NCI-H1694 treated with DMSO at 0.1 percent for 48 hours (cell line): ENCODE data around the gene ATP1B1.
"Not testable (repeated sequence)": the region's sequence is repeated elsewhere in the genome, so short reads cannot be mapped to it uniquely, and the experiment has no call there.

Source experiments
- DNase-seq: peaks from one replicate; lab custom pipeline; 2025; lab: John Stamatoyannopoulos, UW

Gene ATP1B1

DNA sequence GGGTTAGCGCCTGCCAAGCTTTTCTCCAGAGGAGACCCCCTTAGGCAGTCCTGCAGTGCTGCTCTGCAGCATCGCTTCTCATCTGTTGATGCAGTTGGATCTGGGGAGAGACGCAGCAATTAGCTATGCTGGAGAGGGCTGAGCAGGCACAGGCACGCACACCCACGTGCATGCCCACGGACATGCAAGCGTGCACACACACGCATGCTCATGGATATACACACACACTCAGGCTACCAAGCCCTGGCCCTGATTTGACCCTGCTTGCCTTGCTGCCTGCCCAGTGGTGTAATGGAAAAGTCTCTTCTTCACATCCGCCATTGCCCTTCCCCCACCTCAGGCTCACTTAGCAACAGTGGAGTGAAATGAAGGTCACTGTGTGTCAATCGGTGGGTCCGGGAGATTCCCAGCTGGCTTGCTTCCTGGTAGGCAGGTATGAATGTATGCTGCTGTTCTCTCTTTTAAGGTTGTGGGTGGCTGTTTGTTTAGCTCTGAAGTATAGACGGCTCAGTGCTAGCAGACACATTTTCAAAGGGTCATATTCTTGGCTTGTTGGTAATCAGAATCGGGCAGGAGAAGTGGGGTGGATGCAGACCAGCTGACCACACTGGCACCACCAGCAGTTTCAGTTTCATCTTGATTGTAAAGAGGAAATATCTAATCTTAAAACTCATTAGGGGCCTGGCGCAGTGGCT lies 9.5 kb downstream of the ATP1B1 start:
- no peak for DNase-seq

DNA sequence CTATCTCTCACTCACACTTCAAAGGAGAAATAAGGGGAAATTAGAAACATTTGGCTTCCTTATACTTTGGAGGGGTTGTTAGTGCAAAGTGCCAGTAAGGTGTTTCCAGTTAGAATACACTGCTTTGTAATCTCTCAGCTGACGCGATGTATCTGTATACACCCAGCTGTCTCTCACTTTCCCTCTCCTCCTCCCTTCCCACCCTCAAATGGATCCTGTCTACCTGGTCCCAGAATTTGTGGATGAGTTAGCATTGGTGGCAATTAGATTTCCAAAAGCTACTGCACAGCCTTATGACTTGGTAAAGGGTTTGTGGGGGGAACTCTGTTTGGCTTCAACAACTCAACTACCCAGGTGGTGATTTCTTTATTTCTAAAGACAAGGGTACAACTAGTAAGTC lies 10.5 kb downstream of the ATP1B1 start:
- no peak for DNase-seq

DNA sequence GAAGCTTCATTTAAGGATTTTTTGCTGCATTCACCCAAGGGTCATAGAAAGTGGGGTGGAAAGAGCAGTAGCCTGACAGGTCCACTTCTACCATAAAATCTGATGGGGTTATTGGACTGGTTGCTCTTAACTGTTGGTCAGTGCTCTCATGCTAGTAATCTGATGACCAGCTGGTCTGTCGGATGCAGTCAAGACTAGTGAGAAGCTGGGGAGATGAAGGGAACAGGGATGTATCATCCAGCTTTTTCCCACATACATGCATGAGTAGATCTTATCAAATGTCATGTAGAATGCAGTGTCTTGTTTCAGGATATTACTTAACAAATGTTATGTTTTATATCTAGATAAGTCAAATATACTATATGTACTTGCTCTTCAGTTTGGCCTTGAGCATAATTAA lies 11.1 kb downstream of the ATP1B1 start:
- no peak for DNase-seq

DNA sequence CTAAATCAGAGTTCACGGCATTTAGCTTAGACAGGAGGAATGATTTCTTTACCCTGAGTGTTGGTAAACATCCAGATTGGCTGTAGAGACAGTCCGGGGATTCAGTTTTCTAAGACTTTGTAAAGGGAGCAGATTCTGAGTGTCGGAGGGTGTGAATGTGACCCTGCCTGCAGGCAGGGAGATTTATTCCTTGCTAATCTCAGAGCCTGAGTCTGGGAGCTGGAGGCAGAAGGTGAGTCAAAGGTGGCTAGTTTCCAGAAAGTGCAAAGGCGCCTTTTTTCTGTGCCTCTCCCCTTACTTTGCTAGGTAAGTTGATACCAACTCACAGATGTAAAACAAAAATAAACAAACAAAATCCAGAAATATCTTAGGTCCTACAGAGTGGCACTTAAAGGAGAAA lies 11.7 kb downstream of the ATP1B1 start:
- DNase-seq, result no peak

DNA sequence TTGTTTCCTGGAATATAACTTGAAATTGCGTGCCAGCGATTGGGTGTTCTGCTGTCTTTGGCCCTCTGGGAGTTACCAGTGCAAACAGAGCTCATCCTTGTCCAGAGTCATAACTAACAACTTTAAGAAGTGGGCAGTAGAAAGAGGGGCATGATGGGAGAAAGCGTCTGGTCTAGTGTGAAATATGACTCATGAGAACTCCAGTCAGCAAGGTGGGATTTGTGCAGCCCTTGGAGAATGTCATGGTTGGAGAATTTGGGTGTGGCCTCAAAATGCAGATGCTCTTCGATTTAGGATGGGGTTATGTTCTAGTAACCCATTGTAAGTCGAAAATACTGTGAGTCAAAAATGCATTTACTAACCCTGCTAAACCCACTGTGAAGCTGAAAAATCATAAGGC lies 12.9 kb downstream of the ATP1B1 start:
- DNase-seq, result no peak

DNA sequence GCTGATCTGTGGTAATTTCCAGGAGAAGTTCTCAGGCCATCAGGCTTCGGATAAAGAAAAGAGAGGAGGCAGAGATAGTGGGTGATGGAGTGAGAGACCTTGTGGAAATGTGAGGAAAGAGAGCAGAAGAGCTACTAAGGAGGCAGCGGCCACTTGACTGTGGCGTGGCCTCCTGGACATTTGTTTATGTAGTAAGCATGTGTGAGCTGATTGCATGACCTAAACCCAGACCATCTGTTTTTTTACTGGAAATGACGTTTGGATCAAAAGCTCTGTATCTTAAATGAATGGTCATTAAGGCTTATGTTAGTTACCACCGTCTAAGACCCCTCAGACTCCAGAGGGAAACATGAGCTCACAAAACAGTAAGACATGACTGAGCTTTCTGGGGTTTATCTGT lies 13.6 kb downstream of the ATP1B1 start:
- DNase-seq, result no peak

DNA sequence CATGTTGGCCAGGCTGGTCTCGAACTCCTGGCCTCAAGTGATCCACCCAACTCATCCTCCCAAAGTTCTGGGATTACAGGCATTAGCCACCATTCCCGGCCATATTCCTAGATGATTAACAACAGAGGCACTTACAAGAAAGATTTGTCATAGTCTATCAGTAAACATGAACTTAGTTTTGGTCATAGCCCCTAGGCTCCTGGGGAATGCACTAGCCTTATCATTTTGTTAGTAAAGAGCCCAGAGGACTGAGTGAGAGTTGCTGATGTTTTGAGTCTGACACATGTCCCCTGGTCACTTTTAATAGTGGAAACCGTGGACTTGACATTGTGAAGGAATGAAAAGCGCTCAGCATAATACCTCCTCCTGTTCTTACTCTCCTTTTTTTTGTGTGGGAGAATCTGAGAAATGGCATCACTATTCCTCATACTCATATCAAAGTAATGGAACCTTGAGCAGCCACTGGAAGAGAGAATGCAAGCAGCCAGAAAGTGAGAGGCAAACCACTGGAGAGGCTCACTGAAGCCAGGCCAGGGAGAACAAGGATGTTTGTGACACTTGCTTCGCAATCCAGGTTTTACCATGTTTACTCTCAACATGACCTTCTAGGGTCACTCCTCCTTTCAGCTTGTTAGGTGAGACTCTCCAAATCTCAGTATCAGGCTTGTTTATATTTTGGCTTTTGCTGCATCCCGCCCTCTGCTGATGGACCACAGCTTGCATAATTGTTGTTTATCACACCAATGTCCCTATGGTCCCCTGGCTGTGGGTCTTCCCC lies 14.8 kb downstream of the ATP1B1 start:
- DNase-seq, result no peak

DNA sequence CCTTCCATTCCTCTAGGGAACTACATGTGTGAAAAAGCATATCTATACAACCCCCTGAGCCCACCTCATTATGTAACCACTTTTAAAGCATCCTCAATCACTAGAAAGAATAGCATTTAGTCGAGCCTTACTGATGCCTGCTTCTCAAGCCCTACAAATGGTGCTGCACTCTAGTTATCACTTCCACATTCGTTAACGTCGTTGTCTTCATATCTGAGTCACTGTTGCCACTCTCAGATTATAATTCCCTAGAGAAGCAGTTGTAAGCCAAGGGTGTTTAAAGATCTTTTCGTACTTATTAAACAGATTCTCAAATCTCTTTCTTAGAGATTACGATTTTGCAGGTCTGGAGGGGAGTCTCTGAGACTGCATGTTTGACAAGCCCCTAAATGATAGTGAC lies 16.5 kb downstream of the ATP1B1 start:
- no peak for DNase-seq

DNA sequence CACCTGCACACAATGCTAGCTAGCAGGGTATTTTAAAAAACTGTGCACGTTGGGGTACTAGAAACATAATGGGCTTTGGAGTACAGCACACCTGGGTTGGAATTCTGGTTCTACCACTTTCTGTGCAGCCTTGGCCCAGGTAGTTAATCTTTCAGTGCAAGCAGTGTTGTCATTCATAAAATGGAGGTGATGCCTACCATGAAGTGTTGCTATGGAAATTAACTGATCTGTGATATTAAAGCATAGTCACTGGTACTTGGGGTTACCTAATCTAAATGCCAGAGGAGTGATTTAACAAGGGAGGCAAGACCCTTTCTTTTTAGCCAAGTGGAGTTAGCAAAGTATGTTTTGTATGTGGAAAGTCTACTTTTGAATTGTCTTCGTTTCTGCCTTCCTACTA lies 18.0 kb downstream of the ATP1B1 start:
- no peak for DNase-seq

DNA sequence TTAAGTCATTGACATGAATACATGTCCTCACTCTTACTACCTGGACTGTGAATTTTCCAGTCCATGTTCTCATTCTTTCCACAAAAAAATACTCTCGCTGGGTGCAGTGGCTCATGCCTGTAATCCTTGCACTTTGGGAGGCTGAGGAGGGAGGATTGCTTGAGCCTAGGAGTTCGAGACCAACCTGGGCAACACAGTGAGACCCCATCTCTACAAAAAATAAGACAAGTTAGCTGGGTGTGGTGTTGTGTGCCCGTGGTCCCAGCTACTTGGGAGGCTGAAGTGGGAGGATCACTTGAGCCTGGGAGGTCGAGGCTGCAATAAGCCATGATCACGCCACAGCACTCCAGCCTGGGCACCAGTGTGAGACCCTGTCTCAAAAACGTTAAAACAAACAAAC lies 19.1 kb downstream of the ATP1B1 start:
- not testable (repeated sequence) for DNase-seq

DNA sequence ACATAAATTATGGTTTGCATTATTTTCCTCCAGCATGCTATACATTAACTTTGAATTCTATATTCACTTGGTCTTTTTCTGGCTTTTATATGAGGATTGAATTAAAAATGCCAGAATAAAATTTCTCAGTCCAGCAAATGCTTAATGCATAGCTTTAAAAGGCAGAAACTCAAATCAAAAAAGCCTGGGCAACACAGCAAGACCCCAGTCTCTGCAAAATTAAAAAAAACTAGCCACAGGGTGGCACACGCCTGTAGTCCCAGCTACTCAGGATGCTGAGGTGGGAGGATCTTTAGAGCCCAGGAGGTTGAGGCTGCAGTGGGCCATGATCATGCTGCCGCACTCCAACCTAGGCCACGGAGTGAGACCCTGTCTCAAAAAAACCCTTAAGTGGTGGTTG lies 19.8 kb downstream of the ATP1B1 start:
- DNase-seq, result no peak

DNA sequence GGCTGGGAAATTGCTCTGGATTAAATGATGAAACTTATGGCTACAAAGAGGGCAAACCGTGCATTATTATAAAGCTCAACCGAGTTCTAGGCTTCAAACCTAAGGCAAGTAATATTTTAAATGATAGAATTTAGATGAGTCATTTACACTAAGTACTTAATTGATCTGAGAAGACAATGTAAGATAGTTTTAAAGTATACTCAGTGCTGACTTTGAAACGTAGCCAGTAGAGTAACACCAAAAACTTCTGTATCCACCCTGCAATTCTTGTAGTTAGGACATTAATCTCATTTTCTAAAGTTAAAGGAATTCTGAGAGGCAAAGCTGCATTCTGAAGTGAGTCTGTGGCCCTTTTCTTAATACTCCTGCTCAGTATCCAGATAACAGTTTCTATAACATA lies 20.8 kb downstream of the ATP1B1 start:
- no peak for DNase-seq

DNA sequence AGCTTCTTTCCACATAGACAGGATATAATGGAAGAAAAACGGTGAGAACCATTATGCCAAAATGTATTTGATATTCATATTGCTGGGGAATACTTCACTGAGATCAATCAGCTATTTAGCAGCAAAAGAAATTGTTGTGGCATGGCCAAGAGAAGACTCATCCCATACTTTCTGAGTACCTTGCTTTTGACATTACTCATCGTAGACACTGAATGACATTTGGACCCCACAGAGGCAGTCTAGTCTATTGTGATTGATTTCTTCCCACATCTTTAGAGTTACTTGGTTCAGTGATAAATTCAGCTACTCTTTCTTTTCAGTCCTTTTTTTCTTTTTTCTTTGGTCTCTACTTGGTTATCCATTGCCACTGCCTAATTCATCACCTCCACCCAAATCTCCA lies 22.1 kb downstream of the ATP1B1 start:
- no peak for DNase-seq

DNA sequence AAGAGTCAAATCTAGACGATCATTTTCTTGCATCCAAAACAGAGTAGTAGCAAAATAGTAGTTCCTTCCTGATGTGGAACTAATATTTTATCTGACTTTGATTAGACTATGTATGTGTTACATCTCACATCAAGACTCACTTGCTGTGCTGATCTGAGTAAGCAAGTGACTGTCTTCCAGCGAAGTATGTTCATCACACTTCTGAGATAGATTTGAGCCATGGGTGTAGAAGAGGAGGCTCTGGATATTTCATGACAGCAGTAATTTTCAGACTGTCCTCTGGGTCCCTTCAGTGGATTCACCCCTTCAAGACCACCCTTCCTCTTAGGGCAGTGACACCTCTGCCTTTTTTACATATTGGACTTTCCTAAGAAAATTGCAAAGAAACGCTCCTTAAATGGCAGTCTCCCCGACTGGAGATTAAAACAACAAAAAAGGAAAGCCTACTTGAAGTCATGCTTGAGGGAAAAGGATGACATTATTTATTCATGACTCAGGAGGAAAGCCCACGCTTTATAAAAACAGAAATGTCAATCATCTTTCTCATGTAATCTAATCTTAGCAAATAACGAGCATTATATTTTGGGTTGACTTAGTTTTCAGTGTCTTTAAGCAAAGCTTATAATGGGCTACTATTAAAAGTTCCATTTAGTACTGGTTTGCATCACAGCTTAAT lies 22.8 kb downstream of the ATP1B1 start:
- DNase-seq, result no peak

DNA sequence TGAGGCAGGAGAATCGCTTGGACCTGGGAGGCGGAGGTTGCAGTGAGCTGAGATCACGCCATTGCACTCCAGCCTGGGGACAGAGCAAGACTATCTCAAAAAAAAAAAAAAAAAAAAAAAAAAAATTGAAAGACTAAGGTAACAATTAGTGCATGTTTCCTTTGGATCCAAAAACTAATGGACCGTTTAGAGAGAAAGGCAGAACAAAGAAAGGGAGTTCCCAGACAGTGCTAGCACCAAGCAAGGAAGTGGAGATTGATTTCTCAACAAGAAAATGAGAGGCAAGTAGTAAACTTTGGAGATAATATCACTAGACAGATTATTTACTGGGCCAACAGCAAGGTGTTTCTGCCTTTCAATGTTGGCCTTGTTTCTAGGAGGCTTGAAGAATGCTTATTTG lies 24.2 kb downstream of the ATP1B1 start:
- no peak for DNase-seq

DNA sequence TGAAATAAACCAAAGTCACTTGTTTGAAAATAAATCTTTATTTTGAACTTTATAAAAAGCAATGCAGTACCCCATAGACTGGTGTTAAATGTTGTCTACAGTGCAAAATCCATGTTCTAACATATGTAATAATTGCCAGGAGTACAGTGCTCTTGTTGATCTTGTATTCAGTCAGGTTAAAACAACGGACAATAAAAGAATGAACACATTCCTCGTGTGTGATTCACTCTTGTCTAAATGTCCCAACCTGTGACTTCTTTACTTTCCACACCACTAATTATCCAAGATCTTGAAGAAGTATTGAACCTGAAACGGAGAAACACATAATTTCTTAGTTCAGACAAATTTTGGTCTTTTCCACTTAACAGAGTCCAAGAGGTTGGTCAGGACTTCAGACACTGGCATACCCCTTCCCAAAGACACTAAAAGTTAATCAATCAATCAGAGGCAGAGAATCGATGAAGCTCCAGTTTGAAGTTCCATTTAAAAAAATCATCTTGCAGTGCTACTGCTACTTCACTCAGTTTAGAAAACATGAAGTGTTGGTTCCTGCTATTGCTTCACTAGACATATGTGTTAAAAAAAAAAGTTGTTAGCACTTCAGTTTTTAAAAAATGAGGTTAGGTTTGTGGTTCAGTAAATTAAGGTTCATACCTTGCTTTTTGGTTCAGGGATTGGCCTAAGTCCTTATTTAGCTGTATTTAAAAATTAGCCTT lies 26.2 kb downstream of the ATP1B1 start:
- DNase-seq, result no peak

DNA sequence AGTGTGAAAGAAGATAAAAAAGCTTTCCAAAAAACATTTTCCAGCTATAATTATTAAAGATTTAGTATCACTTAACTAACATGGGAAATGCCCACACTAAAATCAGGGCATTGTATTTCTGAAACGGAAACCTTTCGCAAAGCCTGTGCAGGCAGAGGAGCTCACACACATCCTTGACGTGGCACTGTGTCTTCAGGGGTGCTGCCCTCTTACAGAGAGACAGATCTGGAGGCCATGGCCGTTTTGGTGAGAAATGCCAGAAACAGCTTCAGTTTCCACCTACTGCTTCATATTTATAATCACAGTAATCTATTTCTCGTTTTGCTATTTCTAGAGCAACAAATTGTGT lies 26.7 kb downstream of the ATP1B1 start:
- no peak for DNase-seq

DNA sequence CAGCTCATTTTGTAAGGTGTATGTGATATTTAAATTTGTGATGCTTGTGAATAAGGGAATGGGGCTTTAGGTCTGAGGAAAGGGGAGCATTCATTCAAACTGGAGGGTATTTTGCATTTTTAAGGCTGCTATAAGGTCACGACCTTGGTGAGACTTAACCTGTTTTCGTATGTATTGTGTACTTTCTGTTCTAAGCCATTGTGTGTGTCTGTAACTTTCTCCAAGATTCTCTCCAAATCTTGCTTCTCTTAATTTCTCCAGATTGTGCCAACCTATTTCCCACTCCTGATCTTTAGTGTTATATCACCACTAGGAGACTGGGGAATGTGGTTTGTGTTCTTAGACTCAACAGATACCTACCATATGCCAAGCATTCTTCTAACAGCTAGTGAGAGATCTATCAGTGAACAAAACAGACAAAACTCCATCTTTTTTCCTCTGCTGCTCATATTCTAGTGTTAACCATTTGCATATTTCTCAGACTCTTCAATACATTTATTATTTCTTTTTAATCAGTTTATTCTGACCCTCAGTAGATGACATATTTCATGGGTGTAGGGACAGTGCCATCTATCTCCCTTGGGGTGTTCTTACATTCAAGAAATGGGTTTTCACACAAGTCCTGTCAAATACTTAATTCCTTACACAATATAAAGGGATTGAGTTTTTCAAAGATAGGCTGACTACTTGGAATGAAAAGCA lies 27.5 kb downstream of the ATP1B1 start:
- no peak for DNase-seq

DNA sequence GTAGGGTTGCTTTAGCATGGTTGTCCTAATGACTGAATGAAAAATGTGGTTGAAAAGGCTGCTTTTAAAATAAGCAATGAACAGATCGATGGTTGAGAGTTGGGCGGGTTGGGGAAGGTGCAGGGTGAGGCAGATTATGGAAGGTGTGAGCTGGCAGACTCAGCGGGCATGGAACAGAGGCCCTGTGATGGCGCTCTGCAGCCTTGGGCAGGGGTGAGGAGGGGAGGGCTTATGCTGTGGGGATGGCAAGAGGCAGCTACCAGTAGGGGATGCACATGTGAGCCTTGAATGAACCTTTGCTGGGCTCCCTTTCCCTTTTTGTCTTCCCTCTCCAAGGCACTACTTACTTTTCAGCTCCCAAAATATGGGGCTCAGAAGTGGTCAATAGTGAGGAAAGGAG lies 30.9 kb downstream of the ATP1B1 start:
- no peak for DNase-seq

DNA sequence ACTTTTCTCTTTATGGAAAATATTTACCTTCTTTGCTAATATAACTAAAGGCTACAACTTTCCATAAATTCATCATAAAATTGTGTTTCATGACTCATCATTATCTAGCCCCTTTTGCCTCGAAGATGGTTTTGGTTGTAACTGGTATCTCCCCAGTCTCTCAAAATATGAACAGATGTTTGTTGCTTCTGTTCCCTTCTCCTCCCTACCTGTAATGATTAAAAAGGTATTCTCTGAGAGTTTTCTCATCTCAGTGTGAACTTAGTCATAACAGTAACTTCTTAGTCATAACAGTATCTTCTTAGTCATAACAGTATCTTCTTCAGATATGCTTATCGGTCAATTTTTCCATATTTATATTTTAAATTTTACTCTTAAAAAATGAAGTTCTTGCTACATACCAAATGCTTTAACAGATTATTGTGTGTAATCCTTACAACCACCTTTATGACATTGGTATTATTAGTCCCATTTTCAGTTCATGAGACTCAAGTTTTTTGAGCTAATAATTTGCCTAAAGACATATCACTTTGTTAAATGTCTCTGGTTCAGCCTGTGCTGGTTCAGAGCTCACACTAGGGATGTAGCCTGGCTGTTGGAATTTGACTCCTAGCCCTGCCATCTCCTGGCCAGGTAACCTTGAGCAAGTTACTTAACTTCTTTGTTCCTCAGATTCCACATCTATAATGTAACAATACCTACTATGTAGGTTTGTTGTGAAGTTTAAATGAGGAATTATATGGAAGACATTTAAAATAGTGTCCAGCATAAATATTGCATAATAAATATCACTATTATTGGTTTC lies 32.6 kb downstream of the ATP1B1 start:
- DNase-seq, result no peak

DNA sequence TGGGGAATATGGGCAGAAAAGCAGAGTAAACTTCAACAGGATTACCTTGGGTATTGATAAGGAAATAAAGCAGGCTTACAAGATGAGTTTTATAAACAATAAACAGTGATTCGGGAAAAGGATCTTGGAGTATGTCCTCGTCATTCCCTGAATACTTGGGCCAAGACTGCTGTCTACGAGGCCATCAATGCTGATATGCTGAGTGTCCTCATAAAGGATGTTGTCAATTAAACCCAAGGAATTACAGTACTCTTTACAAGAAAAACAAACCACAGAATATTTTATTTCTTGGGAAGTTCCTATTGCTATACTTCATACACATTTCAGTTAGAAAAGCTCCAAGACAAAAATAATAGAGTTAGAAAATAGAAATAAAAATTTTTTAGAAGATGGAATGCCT lies 34.9 kb downstream of the ATP1B1 start:
- DNase-seq, result no peak
